ENCODE results near the gene ALDOC. TPM values are rescaled to one million over a fixed set of nuclear protein-coding genes. Genes with fewer than 3 reads are reported as not detected.

The ALDOC gene
- total RNA-seq, 4 donors from 2014 or later = 21.6 to 49.5 (median 27.5) TPM

- H3K4me3 ChIP-seq = peak overlapping the region; percentile 63 to 73 (median 66)
- 8% methylated on average over 36 of the region's 40 CpGs for WGBS
- no peaks in the 10 kb centered on the region for H3K9me3 ChIP-seq
- H3K27ac ChIP-seq (replicated peaks in 1 of 4) = peak overlapping the region; percentile 94 to 95 (median 94)
- H3K27me3 ChIP-seq = no peaks in the 10 kb centered on the region
- intact Hi-C loops (cut with DNase I) = loop anchor here (5.0 kb wide), 1 partner anchor 47 kb away; the partner anchor contains the start of gene UNC119
- H3K4me1 ChIP-seq = peaks cover 13 to 20% (median 16%) of the 10 kb centered on the region in 4 donors
- TF ChIP-seq POLR2A (IDR thresholded peaks at IDR 0.05; ENCODE audit: low read depth) = no peak
- TF ChIP-seq POLR2AphosphoS5 (IDR thresholded peaks at IDR 0.05) = peak in 1 of 2 donors; percentile 10
- TF ChIP-seq CTCF (IDR thresholded peaks at IDR 0.05) = peak in 1 of 3 experiments; percentile 7
- TF ChIP-seq EP300 (IDR thresholded peaks at IDR 0.05) = no peak
- no peaks in the 10 kb centered on the region for H3K36me3 ChIP-seq
- no peak for DNase-seq (ENCODE audit: extremely low spot score)
Observed at GRCh38 chr17:28599311-28600184, 22.9 kb upstream of the ALDOC start.

GRCh38 chr17:28598799-28599310, 22.2 kb upstream of the ALDOC start, which contains the start of gene SPAG5:
TSS of gene SPAG5 (minus strand) at chr17:28599025. CDS start at chr17:28598946, 79 bp downstream.
- Histone ChIP-seq H3K9me3 (no peaks in the 10 kb centered on the region), H3K27ac (replicated peaks in 1 of 4) (peak within 1 kb of the TSS; percentile 94 to 95 (median 94)), H3K4me1 (peaks cover 13 to 20% (median 16%) of the 10 kb centered on the region in 4 donors), H3K4me3 (peak within 1 kb of the TSS; percentile 63 to 73 (median 66)), H3K27me3 (no peaks in the 10 kb centered on the region), H3K36me3 (no peaks in the 10 kb centered on the region)
- intact Hi-C loops (cut with DNase I) = loop anchor here (5.0 kb wide), 1 partner anchor 47 kb away; the partner anchor contains the start of gene UNC119
- 0% methylated on average over 19 of the region's 44 CpGs for WGBS
- peak; percentile 98 for DNase-seq (ENCODE audit: extremely low spot score)
- TF ChIP-seq CTCF (IDR thresholded peaks at IDR 0.05) = no peak
- TF ChIP-seq POLR2AphosphoS5 (IDR thresholded peaks at IDR 0.05) = peak; percentile 98
- TF ChIP-seq EP300 (IDR thresholded peaks at IDR 0.05) = no peak
- peak; percentile 84 for TF ChIP-seq POLR2A (IDR thresholded peaks at IDR 0.05; ENCODE audit: low read depth)

- Histone ChIP-seq H3K27me3 (no peaks in the 10 kb centered on the region), H3K9me3 (no peaks in the 10 kb centered on the region), H3K27ac (replicated peaks in 1 of 4) (peak overlapping the region; percentile 94 to 95 (median 94)), H3K4me1 (peaks cover 13 to 20% (median 16%) of the 10 kb centered on the region in 4 donors), H3K36me3 (no peaks in the 10 kb centered on the region), H3K4me3 (peak overlapping the region; percentile 63 to 73 (median 66))
- TF ChIP-seq EP300 (IDR thresholded peaks at IDR 0.05) (no peak), POLR2AphosphoS5 (IDR thresholded peaks at IDR 0.05) (no peak), CTCF (IDR thresholded peaks at IDR 0.05) (no peak), POLR2A (IDR thresholded peaks at IDR 0.05; ENCODE audit: low read depth) (no peak)
- DNase-seq (ENCODE audit: extremely low spot score) = no peak
- 6% methylated on average over 13 of the region's 17 CpGs for WGBS
- intact Hi-C loops (cut with DNase I) = loop anchor here (5.0 kb wide), 1 partner anchor 46 kb away; the partner anchor contains the start of gene UNC119
Observed at GRCh38 chr17:28598389-28598788, 21.7 kb upstream of the ALDOC start.

- Histone ChIP-seq H3K27me3 (no peaks in the 10 kb centered on the region), H3K9me3 (no peaks in the 10 kb centered on the region), H3K4me3 (no peak overlapping the region), H3K4me1 (peaks cover 13 to 20% (median 16%) of the 10 kb centered on the region in 4 donors), H3K27ac (replicated peaks in 1 of 4) (no peak overlapping the region), H3K36me3 (no peaks in the 10 kb centered on the region)
- intact Hi-C loops (cut with DNase I) = loop anchor here (5.0 kb wide), 1 partner anchor 45 kb away; the partner anchor contains the start of gene UNC119
- no peak for DNase-seq (ENCODE audit: extremely low spot score)
- WGBS = 50% methylated on average over 5 of the region's 5 CpGs
- TF ChIP-seq EP300 (IDR thresholded peaks at IDR 0.05) (no peak), POLR2A (IDR thresholded peaks at IDR 0.05; ENCODE audit: low read depth) (no peak), POLR2AphosphoS5 (IDR thresholded peaks at IDR 0.05) (no peak), CTCF (IDR thresholded peaks at IDR 0.05) (no peak)
Observed at GRCh38 chr17:28597606-28598383, 21.1 kb upstream of the ALDOC start.

All from esophagus muscularis mucosa (tissue), 4 donors.